Neuron (in vitro differentiated cells): ENCODE measurements around the gene HNRNPK.
"Not testable (repeated sequence)": the region's sequence is repeated elsewhere in the genome, so short reads cannot be mapped to it uniquely, and the experiment has no call there.

Source experiments
- H2AFZ ChIP-seq: one replicate; pipeline ENCODE4 v1.6.1; 2013; ENCODE audit warnings: low read depth, mild to moderate bottlenecking, inconsistent platforms, low read length, moderate library complexity
- H3K27me3 ChIP-seq: one replicate; pipeline ENCODE4 v1.6.1; 2013; ENCODE audit warnings: low read length; ENCODE audit not compliant: insufficient read depth
- H3K36me3 ChIP-seq: one replicate; pipeline ENCODE4 v1.6.1; 2013; ENCODE audit warnings: low read length; ENCODE audit not compliant: insufficient read depth
- H3K4me1 ChIP-seq: one replicate; pipeline ENCODE4 v1.6.1; 2013; ENCODE audit warnings: low read length; ENCODE audit not compliant: insufficient read depth
- H3K4me3 ChIP-seq: 2 replicates; pipeline ENCODE4 v1.5.1; 2013; ENCODE audit warnings: mild to moderate bottlenecking, low read length, moderate library complexity
- H3K9me3 ChIP-seq: one replicate; pipeline ENCODE4 v1.6.1; 2013; ENCODE audit warnings: low read length

The HNRNPK gene

DNA sequence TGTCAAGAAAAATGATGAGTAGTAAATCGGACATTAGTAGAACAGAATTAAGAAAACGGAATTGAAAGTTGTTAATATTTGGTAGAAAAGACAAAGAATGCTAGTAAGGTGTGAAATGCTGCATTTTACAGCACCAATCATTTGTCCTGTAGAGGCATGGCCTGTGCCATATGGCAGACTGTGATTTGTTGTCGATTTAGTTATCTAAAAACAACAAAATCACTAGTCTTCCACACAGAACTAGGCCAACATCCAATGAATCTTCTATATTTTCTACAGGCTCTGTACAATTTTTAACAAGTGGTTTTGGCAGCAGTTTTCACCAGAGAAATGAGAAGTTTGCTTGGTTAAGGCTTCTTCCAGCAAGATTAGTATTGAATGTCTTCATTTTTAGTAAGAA, 10.4 kb downstream of the HNRNPK start:
- H3K27me3 ChIP-seq, result no peaks in the 10 kb centered on the region
- no peaks in the 10 kb centered on the region for H3K9me3 ChIP-seq
- no peak overlapping the region for H3K4me3 ChIP-seq
- peaks cover 74% of the 10 kb centered on the region for H3K36me3 ChIP-seq
- H2AFZ ChIP-seq, result no peak overlapping the region
- peaks cover under 1% of the 10 kb centered on the region for H3K4me1 ChIP-seq

DNA sequence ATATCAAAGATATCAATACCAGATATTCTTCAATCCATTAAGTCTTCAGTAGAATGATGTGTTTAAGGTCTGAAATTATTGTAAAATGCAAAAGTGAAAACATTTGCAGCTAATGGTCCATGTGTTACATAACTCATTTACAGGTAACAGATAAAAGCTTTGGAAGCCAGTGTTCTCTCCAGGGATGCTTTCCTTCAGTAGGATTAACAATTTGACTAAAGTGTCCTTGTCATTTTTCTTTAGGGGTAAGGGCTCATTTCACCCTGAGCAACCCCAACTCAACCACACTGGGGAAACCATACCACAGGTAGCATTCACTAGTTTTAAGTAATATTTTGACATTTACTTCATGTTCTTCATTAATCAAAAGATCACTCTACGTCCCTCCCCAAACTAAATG, 12.9 kb downstream of the HNRNPK start:
- Histone ChIP-seq H3K4me1 (no peaks in the 10 kb centered on the region), H2AFZ (no peak overlapping the region), H3K9me3 (no peaks in the 10 kb centered on the region), H3K27me3 (no peaks in the 10 kb centered on the region), H3K4me3 (no peak overlapping the region), H3K36me3 (peaks cover 50% of the 10 kb centered on the region)

DNA sequence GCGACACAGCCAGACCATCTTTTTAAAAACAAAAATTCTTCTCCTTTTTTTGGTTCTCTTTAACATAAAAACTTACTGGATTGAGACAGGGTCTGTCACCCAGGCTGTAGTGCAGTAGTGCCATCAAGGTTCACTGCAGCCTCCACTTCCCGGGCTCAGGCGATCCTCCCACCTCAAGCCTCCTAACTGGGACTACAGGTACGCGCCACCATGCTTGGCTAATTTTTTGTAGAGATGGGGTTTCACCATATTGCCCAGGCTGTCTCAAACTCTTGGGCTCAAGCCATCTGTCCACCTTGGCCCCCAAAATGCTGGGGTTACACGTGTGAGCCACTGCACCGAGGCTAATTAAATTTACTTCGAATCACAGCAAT, 13.8 kb downstream of the HNRNPK start:
- Histone ChIP-seq H3K9me3 (no peaks in the 10 kb centered on the region), H3K4me1 (no peaks in the 10 kb centered on the region), H3K27me3 (no peaks in the 10 kb centered on the region), H3K36me3 (peaks cover 41% of the 10 kb centered on the region), H3K4me3 (no peak overlapping the region), H2AFZ (no peak overlapping the region)

DNA sequence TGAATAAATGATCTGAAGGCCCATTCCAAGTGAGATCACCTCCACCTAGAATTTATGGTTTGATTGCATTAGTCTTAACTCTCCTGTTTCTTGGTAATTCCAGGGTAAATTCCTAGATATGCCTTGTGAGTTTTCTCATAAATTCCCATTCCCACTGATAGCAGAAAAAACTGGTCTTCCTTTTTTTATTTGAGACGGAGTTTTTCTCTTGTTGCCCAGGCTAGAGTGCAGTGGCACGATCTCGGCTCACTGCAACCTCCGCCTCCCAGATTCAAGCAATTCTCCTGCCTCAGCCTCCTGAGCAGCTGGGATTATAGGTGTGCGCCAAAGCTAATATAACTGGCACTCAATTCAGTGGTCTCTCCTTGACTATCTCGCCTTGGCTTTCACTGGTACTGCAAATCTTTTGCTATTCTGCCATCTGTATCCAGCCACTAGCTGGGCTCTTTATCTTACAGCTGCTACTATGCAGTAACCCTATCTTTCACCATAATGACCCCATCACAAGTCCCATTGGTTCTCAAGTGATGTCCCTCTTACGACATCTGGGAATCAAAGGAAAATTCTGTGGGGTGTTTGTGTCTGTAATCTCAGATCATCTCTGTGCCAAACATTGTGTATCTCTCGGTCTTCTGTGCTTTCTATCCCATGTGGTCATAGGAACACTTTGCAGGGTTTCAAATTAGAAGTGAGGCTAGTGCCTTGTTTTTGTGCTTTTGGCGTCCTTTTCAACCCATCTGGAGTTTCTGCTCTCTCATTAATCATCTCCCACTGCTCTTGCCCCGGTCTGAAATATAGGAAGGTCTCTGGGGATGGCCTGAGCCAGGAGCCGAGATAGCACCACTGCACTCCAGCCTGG, 14.4 kb downstream of the HNRNPK start:
- Histone ChIP-seq H3K9me3 (no peaks in the 10 kb centered on the region), H3K36me3 (peaks cover 35% of the 10 kb centered on the region), H2AFZ (no peak overlapping the region), H3K4me1 (no peaks in the 10 kb centered on the region), H3K4me3 (no peak overlapping the region), H3K27me3 (no peaks in the 10 kb centered on the region)

- Histone ChIP-seq H3K36me3 (peaks cover 29% of the 10 kb centered on the region), H2AFZ (no peak overlapping the region), H3K4me1 (no peaks in the 10 kb centered on the region), H3K4me3 (no peak overlapping the region), H3K27me3 (no peaks in the 10 kb centered on the region), H3K9me3 (no peaks in the 10 kb centered on the region)
Measured at GRCh38 chr9:83964973-83965349, 15.1 kb downstream of the HNRNPK start.

DNA sequence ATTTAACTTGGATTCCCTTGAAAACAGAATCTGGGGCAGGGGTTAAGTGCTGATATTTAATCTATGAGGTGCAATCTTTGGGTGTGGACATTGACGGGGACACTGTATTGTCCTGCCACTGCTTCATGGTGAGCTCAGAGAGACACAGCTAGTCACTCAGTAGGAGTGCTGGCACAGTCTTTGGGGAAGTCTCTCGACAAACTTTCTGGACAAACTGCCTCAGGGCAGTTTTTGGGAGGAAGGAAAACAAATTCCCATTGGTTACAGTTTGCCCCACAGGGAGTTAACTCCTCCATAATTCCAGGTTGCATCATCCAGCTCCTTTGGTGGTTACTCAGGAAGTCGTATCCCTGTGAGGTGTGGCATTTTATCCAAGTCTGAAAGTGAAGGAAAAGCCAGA, 17.9 kb downstream of the HNRNPK start:
- Histone ChIP-seq H3K36me3 (peaks cover 4% of the 10 kb centered on the region), H3K9me3 (no peaks in the 10 kb centered on the region), H3K4me3 (no peak overlapping the region), H3K4me1 (no peaks in the 10 kb centered on the region), H2AFZ (no peak overlapping the region), H3K27me3 (no peaks in the 10 kb centered on the region)

DNA sequence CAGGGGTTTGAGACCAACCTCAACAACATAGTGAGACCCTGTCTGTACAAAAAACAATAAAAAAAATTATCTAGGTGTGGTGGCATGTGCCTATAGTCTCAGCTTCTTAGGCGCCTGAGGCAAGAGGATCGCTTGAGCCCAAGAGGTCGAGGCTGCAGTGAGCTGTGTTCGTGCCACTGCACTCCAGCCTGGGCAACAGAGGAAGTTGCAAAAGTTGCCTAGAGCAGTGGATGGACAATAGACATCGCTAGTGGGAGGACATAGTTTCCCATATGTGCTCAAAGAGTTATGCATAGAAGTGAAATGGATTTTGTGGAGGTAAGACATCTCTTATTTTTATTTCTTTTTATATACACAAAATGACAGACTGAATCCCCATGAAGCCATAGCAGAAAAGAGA, 19.0 kb downstream of the HNRNPK start:
- Histone ChIP-seq H2AFZ (no peak overlapping the region), H3K4me3 (no peak overlapping the region), H3K36me3 (no peaks in the 10 kb centered on the region), H3K9me3 (no peaks in the 10 kb centered on the region), H3K27me3 (no peaks in the 10 kb centered on the region), H3K4me1 (no peaks in the 10 kb centered on the region)

DNA sequence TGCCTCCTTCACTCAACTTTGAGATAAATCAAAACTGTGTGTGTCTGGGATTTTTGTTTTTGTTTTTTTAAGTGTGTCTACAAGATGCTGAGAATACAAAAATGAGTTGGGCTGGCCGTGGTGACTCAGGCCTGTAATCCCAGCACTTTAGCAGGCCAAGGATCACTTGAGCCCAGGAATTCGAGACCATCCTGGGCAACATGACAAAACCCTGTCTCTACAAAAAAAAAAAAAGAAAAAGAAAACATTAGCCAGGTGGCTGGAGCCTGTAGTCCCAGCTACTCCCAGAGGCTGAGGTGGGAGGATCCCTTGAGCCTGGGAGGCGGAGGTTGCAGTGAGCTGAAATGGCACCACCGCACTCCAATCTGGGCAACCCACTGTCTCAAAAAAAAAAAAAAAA, 21.0 kb downstream of the HNRNPK start:
- Histone ChIP-seq H3K4me1 (no peaks in the 10 kb centered on the region), H3K4me3 (no peak overlapping the region), H3K27me3 (no peaks in the 10 kb centered on the region), H3K9me3 (no peaks in the 10 kb centered on the region), H2AFZ (no peak overlapping the region), H3K36me3 (no peaks in the 10 kb centered on the region)

DNA sequence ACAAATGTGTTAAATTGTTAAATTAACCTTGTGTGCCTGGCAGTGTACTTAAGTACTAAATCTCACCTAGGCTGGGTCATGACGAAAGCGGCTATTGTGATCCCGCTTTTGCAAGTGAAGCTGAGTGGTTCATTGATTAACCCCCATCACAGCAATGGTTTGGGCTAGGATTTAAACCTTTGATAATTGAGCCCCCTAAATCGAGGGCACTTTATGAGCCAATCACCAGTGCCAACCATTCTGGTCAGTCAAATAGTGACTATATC, 22.8 kb downstream of the HNRNPK start:
- H3K9me3 ChIP-seq, result no peaks in the 10 kb centered on the region
- H3K36me3 ChIP-seq, result no peaks in the 10 kb centered on the region
- no peak overlapping the region for H2AFZ ChIP-seq
- no peaks in the 10 kb centered on the region for H3K4me1 ChIP-seq
- H3K4me3 ChIP-seq, result peak overlapping the region; percentile 60
- H3K27me3 ChIP-seq, result no peaks in the 10 kb centered on the region

- no peaks in the 10 kb centered on the region for H3K9me3 ChIP-seq
- H3K4me3 ChIP-seq, result peak overlapping the region; percentile 60
- H3K36me3 ChIP-seq, result no peaks in the 10 kb centered on the region
- H2AFZ ChIP-seq, result peak overlapping the region; percentile 49
- no peaks in the 10 kb centered on the region for H3K27me3 ChIP-seq
- no peaks in the 10 kb centered on the region for H3K4me1 ChIP-seq
Measured at GRCh38 chr9:83956436-83957247, 23.4 kb downstream of the HNRNPK start.

DNA sequence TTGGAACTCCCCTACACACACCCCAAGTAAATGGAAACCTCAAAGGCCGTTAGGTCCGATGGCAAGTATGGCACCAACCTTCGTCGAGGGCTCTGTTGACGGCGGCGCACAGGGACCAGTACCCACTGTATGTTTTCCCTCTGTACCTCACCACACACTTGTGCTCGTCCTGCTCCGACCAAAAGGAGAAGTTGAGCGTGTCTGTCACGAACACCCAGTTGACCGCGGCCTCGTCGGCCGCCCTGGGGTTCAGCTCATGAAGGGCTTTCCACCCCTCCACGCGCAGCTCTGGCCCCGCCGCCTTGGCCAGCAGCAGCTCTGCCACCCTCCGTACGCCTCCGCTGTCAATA, 24.0 kb downstream of the HNRNPK start:
- Histone ChIP-seq H3K36me3 (no peaks in the 10 kb centered on the region), H3K27me3 (no peaks in the 10 kb centered on the region), H3K9me3 (no peaks in the 10 kb centered on the region), H3K4me1 (no peaks in the 10 kb centered on the region), H2AFZ (peak overlapping the region; percentile 49), H3K4me3 (peak overlapping the region; percentile 60)

DNA sequence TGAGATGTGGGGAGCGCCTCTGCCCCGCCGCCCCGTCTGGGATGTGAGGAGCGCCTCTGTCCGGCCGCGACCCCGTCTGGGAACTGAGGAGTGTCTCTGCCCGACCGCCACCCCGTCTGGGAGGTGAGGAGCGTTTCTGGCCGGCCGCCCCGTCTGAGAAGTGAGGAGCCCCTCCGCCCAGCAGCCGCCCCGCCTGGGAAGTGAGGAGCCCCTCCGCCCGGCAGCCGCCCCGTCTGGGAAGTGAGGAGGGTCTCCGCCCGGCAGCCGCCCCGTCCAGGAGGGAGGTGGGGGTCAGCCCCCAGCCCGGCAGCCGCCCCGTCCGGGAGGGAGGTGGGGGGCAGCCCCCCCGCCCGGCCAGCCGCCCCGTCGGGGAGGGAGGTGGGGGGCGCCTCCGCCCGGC, 31.9 kb downstream of the HNRNPK start:
- H3K36me3 ChIP-seq, H3K27me3 ChIP-seq, H3K4me3 ChIP-seq, H3K4me1 ChIP-seq, H3K9me3 ChIP-seq, H2AFZ ChIP-seq: not testable (repeated sequence)

GRCh38 chr9:83940590-83941303, 39.3 kb downstream of the HNRNPK start:
- H3K9me3 ChIP-seq, result no peaks in the 10 kb centered on the region
- no peaks in the 10 kb centered on the region for H3K27me3 ChIP-seq
- H3K4me1 ChIP-seq, result no peaks in the 10 kb centered on the region
- H3K36me3 ChIP-seq, result peaks cover 2% of the 10 kb centered on the region
- no peak overlapping the region for H2AFZ ChIP-seq
- no peak overlapping the region for H3K4me3 ChIP-seq
